ENCODE measurements around the gene SGPL1.

- TF ChIP-seq CTCF (IDR thresholded peaks at IDR 0.05) (no peak), POLR2AphosphoS5 (IDR thresholded peaks at IDR 0.05) (no peak)
Observed at GRCh38 chr10:70915206-70915605, 99.5 kb downstream of the SGPL1 start.
